ENCODE results near the gene COL6A5. TPM values are rescaled to one million over a fixed set of nuclear protein-coding genes. Genes with fewer than 3 reads are reported as not detected.

COL6A5 gene
- total RNA-seq, 4 donors from 2014 or later, result 0.04 to 0.84 (median 0.05) TPM; not detected in 1

DNA sequence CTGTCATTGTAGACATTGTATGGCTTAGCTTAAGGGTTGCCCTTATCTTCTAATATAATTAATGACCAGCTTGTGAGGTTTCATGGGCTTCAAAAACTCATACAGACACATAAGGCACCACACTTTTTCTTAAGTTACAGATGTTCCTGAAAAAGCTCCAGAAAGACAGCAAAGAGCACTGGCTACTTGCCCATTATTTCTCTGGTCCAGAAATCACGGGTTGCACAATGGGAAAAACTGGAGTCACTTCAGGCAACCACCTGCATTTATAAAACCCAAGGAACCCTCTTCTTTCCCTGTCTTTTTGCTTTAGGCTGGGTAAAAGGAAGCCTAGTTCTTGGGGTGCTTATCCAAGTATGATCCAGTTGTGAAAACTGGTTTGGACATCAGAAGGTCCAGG, 169.2 kb downstream of the COL6A5 start:
- H3K4me3 ChIP-seq (ENCODE audit: low read depth, poor library complexity, severe bottlenecking), result no peak overlapping the region
- 23 to 26% methylated on average over 1 of the region's 1 CpG for WGBS, 2 donors
- TF ChIP-seq, protein P1, sequence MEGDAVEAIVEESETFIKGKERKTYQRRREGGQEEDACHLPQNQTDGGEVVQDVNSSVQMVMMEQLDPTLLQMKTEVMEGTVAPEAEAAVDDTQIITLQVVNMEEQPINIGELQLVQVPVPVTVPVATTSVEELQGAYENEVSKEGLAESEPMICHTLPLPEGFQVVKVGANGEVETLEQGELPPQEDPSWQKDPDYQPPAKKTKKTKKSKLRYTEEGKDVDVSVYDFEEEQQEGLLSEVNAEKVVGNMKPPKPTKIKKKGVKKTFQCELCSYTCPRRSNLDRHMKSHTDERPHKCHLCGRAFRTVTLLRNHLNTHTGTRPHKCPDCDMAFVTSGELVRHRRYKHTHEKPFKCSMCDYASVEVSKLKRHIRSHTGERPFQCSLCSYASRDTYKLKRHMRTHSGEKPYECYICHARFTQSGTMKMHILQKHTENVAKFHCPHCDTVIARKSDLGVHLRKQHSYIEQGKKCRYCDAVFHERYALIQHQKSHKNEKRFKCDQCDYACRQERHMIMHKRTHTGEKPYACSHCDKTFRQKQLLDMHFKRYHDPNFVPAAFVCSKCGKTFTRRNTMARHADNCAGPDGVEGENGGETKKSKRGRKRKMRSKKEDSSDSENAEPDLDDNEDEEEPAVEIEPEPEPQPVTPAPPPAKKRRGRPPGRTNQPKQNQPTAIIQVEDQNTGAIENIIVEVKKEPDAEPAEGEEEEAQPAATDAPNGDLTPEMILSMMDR (IDR thresholded peaks at IDR 0.05), result no peak
- no peak for TF ChIP-seq POLR2A (IDR thresholded peaks at IDR 0.05)
- DNase-seq (ENCODE audit: low spot score in 2 of 2), result no peak
- intact Hi-C loops (cut with DNase I; ENCODE audit: low total_unique reads), result no loop called here

DNA sequence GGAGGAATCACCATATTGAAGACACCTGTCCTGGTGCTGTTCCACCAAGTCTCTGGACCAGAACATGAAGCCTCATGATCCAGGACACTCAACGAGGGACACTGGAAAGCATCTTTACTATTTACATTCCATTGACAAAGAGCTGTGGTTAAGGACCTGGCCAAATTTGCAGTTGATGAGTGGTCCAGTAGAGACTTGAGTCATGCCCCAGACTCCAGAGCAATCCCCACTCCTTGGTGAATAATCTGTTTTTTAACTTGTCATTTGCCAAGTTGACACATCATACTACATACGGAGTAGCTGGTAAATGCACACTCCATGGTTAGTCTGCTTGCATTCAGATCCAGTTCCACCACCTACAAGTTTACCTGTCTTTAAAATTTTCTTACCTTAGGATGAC, 170.3 kb downstream of the COL6A5 start:
- no peak overlapping the region for H3K4me3 ChIP-seq (ENCODE audit: low read depth, poor library complexity, severe bottlenecking)
- 74 to 76% methylated on average over 2 of the region's 2 CpGs for WGBS, 2 donors
- intact Hi-C loops (cut with DNase I; ENCODE audit: low total_unique reads), result no loop called here
- no peak for DNase-seq (ENCODE audit: low spot score in 2 of 2)
- TF ChIP-seq POLR2A (IDR thresholded peaks at IDR 0.05), result no peak
- TF ChIP-seq, protein P1 (IDR thresholded peaks at IDR 0.05), result no peak

DNA sequence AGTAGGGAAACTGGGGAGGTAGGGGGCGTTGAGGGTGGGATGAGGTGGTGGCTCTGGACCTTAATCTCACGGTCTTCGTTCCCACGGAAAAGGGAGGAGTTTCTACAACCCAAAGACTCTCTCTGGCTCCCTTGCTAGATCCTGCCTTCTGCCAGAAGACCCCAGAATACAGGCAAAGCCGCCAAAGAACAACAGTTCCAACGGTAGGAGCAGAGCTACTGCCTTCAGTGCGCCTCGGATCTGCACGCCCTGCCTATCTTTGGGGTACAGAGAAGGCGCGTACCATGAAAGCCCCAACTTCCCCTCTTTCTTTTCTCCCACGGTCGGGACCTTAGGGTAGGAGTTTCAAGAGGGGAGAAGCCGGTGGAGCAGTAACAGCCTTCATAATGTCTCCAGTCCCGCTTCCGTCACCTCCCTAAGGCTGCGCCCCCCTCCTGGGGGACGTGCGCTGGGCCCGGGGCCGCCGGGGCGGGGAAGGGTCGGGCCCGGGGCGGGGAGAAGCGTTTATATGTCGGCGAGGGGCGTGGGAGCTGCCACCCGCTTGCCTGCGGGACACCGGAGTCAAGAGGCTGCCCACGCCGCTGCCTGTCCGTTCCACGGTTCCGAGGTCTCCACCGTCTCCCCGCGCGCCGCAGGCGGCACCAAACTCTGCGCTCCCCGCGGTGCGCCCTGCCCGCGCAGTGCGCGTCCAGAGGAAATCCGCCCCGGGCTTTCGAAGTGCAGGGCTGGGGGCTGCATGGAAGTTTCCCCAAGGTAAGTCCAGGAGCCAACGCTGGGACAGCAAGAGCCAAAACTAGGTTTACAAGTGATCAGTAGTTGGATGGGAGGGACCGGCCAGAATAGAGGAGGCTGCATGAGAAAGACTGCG, 171.4 kb downstream of the COL6A5 start, which contains the start of gene COL6A6:
TSS of gene COL6A6 (plus strand) at position 533 of the 868 bp plus-strand sequence. CDS start 43,188 bp downstream, outside the sequence.
- WGBS, 2 donors, result 3 to 5% methylated on average over 31 to 48 of the region's 58 CpGs
- no peak within 1 kb of the TSS for H3K4me3 ChIP-seq (ENCODE audit: low read depth, poor library complexity, severe bottlenecking)
- intact Hi-C loops (cut with DNase I; ENCODE audit: low total_unique reads), result no loop called here
- TF ChIP-seq, protein P1 (IDR thresholded peaks at IDR 0.05), result no peak
- TF ChIP-seq POLR2A (IDR thresholded peaks at IDR 0.05), result no peak
- no peak for DNase-seq (ENCODE audit: low spot score in 2 of 2)

DNA sequence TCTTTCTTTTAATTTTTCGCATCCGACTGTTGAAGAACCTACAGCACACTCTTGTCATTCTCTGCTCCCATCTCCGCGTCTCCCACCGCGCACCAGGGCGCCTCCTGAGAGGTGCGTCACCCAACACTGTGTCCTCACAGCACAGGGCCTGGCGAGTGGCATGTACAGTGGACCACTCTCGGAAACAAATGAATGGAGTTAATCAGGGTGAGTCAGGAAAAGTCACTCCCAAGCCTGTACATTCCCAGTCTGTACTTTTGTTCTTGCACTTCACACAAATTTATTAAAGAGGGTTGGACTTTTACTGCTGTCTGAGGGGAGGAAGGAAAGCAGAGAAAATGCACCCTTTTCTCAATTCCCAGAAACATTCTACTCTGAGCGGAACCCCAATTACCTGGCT, 172.1 kb downstream of the COL6A5 start:
- no peak overlapping the region for H3K4me3 ChIP-seq (ENCODE audit: low read depth, poor library complexity, severe bottlenecking)
- intact Hi-C loops (cut with DNase I; ENCODE audit: low total_unique reads), result no loop called here
- no peak for DNase-seq (ENCODE audit: low spot score in 2 of 2)
- 12 to 15% methylated on average over 11 of the region's 11 CpGs for WGBS, 2 donors
- TF ChIP-seq, protein P1 (IDR thresholded peaks at IDR 0.05), result no peak
- no peak for TF ChIP-seq POLR2A (IDR thresholded peaks at IDR 0.05)

DNA sequence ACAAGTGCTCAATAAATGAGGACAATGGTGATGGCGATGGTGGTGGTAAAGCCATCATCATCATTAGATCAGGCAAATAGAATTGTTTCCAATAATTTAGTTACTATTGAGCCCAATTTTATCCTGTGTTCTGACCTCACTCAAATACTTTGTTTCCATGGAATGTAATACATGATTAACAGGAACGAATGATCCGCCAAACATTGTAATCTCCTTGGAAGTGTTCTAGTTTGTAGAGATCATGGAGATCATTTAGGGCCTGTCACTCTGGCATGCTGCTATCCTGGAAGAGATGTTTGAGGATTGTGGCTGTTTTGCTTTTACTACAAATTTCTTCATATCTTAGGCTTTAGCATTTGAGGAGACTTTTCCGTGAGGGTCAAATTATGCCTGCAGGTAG, 174.3 kb downstream of the COL6A5 start:
- no peak overlapping the region for H3K4me3 ChIP-seq (ENCODE audit: low read depth, poor library complexity, severe bottlenecking)
- DNase-seq (ENCODE audit: low spot score in 2 of 2), result no peak
- intact Hi-C loops (cut with DNase I; ENCODE audit: low total_unique reads), result no loop called here
- WGBS, 2 donors, result 71 to 74% methylated on average over 4 of the region's 4 CpGs
- TF ChIP-seq POLR2A (IDR thresholded peaks at IDR 0.05), result no peak
- TF ChIP-seq, protein P1 (IDR thresholded peaks at IDR 0.05), result no peak

All from lower leg skin (tissue), 4 donors.